Stomach (tissue), 4 donors: Measurements from ENCODE around the gene CCN6.

Experiments
- POLR2A ChIP-seq, 4 donors: fragments of 450-650 bp; IDR thresholded peaks; one replicate each; pipeline ENCODE4 v1.6.1; 2016; ENCODE audit warnings: antibody characterized with exemption in 4 of 4, control low read depth in 2 of 4, mild to moderate bottlenecking in 1 of 4, moderate library complexity in 1 of 4
- POLR2AphosphoS5 ChIP-seq, 3 donors: sonication (generic); formaldehyde crosslinking; IDR thresholded peaks; one replicate each; pipeline ENCODE4 v1.6.1; 2016; ENCODE audit warnings: antibody characterized with exemption in 3 of 3
- TF ChIP-seq, protein P1 (sequence below), 7 experiments: fragments of 450-650 bp in 4 of 7; fragments of 200-600 bp in 3 of 7; sonication (generic) in 3 of 7; IDR thresholded peaks; one replicate each; pipeline ENCODE4 v1.5.1; 2016 to 2019; ENCODE audit warnings: antibody characterized with exemption in 7 of 7, control low read depth in 2 of 7, mild to moderate bottlenecking in 1 of 7

- TF ChIP-seq, protein P1, sequence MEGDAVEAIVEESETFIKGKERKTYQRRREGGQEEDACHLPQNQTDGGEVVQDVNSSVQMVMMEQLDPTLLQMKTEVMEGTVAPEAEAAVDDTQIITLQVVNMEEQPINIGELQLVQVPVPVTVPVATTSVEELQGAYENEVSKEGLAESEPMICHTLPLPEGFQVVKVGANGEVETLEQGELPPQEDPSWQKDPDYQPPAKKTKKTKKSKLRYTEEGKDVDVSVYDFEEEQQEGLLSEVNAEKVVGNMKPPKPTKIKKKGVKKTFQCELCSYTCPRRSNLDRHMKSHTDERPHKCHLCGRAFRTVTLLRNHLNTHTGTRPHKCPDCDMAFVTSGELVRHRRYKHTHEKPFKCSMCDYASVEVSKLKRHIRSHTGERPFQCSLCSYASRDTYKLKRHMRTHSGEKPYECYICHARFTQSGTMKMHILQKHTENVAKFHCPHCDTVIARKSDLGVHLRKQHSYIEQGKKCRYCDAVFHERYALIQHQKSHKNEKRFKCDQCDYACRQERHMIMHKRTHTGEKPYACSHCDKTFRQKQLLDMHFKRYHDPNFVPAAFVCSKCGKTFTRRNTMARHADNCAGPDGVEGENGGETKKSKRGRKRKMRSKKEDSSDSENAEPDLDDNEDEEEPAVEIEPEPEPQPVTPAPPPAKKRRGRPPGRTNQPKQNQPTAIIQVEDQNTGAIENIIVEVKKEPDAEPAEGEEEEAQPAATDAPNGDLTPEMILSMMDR (IDR thresholded peaks at IDR 0.05) = no peak
- TF ChIP-seq POLR2A (IDR thresholded peaks at IDR 0.05) = no peak
- TF ChIP-seq POLR2AphosphoS5 (IDR thresholded peaks at IDR 0.05) = no peak
Observed at GRCh38 chr6:112049026-112049799, 4.7 kb upstream of the CCN6 start.
